Non-pigmented ciliary epithelial cell (primary cell): Measurements from ENCODE around the gene HMSD.
"Not testable (repeated sequence)": the region's sequence is repeated elsewhere in the genome, so short reads cannot be mapped to it uniquely, and the experiment has no call there.

Experiments used
- DNase-seq: peaks from one replicate; pipeline ENCODE4 v3.0.0-alpha.2; 2010; ENCODE audit warnings: low read depth

HMSD gene, protein sequence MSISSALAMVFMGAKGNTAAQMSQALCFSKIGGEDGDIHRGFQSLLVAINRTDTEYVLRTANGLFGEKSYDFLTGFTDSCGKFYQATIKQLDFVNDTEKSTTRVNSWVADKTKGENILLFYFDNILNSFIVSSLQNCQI

DNA sequence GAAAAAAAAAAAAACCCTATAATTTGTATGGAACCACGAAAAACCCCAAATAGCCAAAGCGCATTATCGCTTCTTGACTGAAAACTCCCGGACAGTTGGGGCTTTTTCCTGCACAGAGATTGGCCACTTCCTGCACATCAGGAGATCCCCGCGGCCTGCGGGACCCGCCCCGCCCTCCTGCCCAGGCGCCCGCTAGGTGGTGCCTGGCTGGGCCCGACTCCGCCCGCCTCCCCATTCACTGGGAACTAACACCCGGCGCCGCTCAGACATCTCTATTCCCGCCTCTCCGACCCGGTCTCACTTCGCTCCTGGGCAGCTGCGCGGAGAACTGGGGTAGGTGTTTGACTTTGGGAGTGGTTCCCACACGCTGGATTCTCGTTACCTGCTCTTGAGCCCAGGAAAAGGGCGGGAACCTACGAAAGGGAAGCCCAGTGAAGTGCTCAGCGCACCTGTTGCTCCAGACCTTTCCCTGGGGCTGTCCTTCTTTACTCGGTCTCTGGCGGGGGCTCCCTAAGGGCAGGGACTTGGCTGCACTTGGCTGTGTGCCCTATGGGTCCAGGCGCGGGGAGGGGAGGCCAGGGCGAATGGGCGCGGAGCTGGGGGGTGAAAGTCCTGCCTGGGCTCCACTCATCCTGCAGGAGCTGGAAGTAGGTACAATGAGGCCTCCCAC, at the start of gene HMSD:
Gene HMSD, plus strand, starts transcription at position 234 of the 670 bp plus-strand sequence. CDS start 4,155 bp downstream, outside the sequence.
- no peak for DNase-seq

GRCh38 chr18:63903851-63904570, 45.1 kb upstream of the HMSD start:
- DNase-seq = no peak

GRCh38 chr18:63904694-63905093, 44.4 kb upstream of the HMSD start:
- DNase-seq = no peak

GRCh38 chr18:63905361-63905760, 43.7 kb upstream of the HMSD start:
- DNase-seq = no peak

DNA sequence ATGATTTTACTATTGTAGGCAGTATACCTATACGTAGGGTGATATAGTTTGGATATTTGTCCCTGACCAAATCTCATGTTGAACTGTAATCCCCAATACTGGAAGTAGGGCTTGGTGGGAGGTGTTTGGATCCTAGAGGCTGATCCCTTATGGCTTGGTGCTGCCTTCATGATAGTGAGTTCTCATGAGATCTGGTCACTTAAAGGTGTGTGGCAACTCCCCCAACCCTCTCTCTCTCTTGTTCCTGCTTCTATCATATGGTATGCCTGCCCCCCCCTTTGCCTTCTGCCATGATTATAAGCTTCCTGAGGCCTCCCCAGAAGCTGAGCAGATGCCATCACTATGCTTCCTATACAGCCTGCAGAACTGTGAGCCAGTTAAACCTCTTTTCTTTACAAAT, 43.0 kb upstream of the HMSD start:
- DNase-seq = no peak

GRCh38 chr18:63907664-63908063, 41.4 kb upstream of the HMSD start, which contains the start of gene SERPINB10:
SERPINB10 (plus strand) TSS chr18:63907958; CDS start chr18:63915511, 7,553 bp downstream.
- DNase-seq = no peak

DNA sequence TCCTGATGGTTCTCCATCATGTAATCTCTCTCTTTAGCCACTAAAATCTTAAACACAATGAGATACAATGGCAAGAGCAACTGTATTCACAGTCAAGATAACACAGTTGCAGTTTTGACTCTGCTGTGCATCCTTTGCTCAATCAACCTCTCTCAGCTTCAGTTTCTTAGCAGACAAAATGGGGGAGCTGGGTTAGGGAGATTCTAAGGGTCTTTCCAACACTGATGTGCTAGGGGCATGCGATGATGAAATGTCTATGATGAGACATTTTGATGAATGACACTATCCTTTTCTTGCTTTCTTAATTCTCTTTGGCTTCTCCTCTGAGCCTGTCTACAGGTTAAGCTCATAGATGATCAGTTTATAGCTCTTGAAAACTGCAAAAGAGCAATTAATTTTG, 40.2 kb upstream of the HMSD start:
- no peak for DNase-seq

- DNase-seq = no peak
Observed at GRCh38 chr18:63909870-63910269, 39.2 kb upstream of the HMSD start.

DNA sequence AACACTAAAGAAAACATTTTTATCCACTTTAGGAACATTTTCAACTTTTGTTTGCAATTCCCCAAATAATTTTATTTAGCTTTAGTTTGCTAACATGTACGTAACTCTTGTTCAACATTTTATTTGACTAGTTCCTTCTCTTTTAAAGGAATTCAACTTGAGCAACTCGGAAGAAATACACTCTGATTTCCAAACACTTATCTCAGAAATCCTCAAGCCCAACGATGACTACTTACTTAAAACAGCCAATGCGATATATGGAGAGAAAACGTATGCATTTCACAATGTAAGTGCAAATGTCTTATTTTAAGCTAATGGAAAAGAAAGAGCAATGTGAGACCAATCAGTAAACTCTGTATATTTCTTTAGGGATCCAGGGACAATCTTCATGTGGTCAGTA, 31.3 kb upstream of the HMSD start:
- DNase-seq = no peak

- DNase-seq = no peak
Observed at GRCh38 chr18:63922049-63922448, 27.1 kb upstream of the HMSD start.

DNA sequence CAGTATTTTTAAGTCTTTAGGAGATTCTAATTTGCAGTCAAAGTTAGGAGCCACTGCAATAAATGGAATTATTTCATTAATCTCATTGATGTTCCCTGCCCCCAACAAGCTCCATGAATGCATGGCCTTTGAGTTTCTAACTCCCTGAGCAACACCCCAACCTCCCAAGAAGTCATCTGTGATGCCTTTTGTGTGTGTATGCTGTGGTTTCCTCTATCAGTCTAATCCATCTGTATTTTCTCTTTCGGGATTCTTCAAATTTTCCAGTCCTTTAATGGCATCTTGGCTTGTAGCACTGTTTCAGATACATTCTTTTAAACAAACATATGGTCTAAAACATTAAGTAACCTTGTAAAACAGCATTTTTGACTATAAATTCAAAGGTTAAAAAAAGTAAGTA, 24.6 kb upstream of the HMSD start:
- DNase-seq = peak; percentile 11

DNA sequence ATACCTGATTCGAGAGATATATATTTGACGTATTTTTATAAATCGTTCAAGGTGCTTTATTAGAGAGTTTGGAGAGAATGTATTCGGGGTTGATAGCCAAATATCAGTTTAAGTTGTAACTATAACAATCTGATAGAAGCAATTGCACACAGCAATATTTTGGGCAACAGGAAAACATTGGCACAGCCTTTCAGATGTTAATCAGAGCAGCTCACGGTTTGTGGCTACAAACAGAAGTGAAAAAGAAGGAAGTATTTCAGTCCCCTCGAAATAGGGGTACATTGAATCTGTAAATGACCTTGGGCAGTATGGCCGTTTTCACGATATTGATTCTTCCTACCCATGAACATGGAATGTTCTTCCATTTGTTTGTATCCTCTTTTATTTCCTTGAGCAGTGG, 20.8 kb upstream of the HMSD start:
- no peak for DNase-seq

- DNase-seq = not testable (repeated sequence)
Observed at GRCh38 chr18:63929369-63929768, 19.7 kb upstream of the HMSD start.

- DNase-seq = no peak
Observed at GRCh38 chr18:63930773-63931354, 18.2 kb upstream of the HMSD start.

DNA sequence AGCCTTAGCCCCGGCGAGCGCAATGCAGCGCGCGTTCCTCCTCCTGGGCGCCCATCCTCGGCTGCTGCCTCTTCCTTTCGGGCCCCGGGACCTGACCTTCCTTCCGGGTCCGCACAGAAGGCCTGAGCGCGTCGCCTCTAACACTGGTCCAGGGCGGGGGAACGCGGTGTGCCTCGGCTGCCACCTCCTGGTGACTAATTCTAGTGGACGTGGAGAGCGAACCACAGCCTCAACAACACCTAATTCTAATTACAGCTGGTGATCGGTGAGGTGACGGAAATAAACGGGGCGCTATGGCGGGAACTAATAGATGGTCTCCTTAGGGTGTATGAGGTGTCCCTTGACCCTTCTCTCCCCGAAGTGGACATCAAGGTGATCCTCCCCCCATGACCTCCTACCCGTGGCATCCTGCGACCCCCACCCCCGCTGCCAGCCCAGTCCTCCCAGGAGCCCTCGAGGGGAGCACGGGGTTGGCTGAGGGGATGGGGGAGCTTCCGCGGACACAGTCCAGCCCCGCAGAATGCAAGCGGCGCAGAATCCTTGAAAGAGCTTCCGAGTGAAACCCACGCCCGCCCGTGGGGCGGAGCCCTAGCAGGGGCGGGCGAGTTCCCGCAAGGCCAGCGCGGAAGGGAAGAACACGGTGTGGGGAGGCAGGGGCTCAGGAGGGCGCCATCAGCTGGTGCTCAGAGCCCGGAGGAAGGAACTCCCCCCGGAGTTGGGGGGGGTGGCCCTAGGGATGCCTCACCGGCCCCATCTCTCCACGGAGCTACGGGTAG, 12.8 kb upstream of the HMSD start:
- DNase-seq = no peak

GRCh38 chr18:63936932-63937393, 12.1 kb upstream of the HMSD start:
- no peak for DNase-seq

- DNase-seq = no peak
Observed at GRCh38 chr18:63940008-63940407, 9.1 kb upstream of the HMSD start.

DNA sequence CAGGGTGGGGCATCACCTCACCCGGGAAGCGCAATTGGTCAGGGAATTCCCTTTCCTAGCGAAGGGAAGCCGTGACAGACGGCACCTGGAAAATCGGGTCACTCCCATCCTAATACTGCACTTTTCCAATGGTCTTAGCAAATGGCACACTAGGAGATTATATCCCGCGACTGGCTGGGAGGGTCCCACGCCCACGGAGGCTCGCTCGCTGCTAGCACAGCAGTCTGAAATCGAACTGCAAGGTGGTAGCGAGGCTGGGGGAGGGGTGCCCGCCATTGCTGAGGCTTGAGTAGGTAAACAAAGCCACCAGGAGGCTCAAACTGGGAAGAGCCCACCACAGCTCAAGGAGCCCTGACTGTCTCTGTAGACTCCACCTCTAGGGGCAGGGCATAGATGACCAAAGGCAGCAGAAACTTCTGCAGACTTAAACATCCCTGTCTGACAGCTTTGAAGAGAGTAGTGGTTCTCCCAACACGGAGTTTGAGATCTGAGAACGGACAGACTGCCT, 8.5 kb upstream of the HMSD start:
- not testable (repeated sequence) for DNase-seq

GRCh38 chr18:63947051-63947790, 1.9 kb upstream of the HMSD start:
- DNase-seq = no peak

DNA sequence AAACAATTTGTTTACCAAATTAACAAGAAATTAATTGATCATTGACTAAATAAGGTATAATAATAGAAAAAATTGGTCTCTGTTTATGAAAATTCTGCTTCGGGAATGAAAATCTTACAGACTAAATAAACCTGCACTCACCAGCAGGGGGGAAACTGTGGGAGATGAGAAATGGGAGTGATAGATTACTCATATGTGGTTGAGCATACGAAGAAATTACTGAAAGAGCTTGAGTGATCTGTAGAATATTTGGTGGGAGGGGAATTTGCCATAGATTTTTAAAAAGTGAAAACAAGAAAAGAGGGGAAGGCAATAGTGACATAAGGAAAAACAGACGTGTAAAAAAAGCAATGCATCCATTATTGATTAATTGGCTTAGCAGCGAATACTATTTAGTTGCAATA, 2.2 kb downstream of the HMSD start:
- DNase-seq = no peak

DNA sequence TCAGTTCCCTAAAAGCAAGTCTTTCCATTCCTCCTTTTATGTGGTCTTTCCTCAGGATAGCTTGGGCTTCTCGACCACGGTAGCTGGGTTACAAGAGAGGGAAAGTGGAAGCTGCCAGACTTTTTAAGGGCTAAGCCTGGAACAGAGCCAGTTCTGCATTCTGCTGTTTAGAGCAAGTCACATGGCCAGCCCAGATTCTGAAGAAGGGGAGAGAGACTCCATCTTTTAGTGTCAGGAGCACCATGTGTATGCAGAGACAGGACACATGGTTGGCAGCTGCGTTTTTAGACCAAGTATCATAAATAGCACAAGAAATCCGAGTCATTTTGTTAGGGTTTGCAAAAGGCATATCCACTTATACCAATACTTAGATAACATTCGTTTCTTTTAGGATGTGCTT, 4.7 kb downstream of the HMSD start:
- DNase-seq = no peak
